RWPE2 (cell line): ENCODE data around the gene COX6B2.

Source experiments
- ATAC-seq: fragments of 200-7000 bp; cut with Tn5 transposase; 3 replicates; pipeline ENCODE4 v1.9.1; 2021; ENCODE audit warnings: low read depth
- DNase-seq: peaks from one replicate; pipeline ENCODE4 v3.0.0-alpha.2; 2020; ENCODE audit warnings: low spot score
- H3K27ac ChIP-seq: fragments of 450-650 bp; 2 replicates; pipeline ENCODE4 v1.5.1; 2017; ENCODE audit warnings: mild to moderate bottlenecking; ENCODE audit not compliant: poor library complexity, severe bottlenecking
- H3K27me3 ChIP-seq: fragments of 250-450 bp; sonication (Bioruptor Pico); 2 replicates; pipeline ENCODE4 v1.5.1; 2021; ENCODE audit warnings: mild to moderate bottlenecking, moderate library complexity; ENCODE audit not compliant: insufficient read depth, poor library complexity, severe bottlenecking
- H3K36me3 ChIP-seq: fragments of 250-450 bp; sonication (Bioruptor Pico); 2 replicates; pipeline ENCODE4 v1.5.1; 2020; ENCODE audit warnings: low read depth, mild to moderate bottlenecking, moderate library complexity
- H3K4me1 ChIP-seq: fragments of 250-450 bp; sonication (Bioruptor Pico); 2 replicates; pipeline ENCODE4 v1.5.1; 2021; ENCODE audit warnings: mild to moderate bottlenecking, moderate library complexity; ENCODE audit not compliant: insufficient read depth, poor library complexity, severe bottlenecking
- H3K4me3 ChIP-seq: fragments of 250-450 bp; sonication (Bioruptor Pico); 2 replicates; pipeline ENCODE4 v1.5.1; 2021; ENCODE audit warnings: mild to moderate bottlenecking, moderate library complexity; ENCODE audit not compliant: severe bottlenecking
- H3K9me3 ChIP-seq: fragments of 250-450 bp; sonication (Bioruptor Pico); 2 replicates; pipeline ENCODE4 v1.5.1; 2021; ENCODE audit warnings: mild to moderate bottlenecking, moderate library complexity; ENCODE audit not compliant: severe bottlenecking
- TF ChIP-seq, protein P1 (sequence below): fragments of 450-650 bp; IDR thresholded peaks from one replicate; pipeline ENCODE4 v1.5.1; 2017; ENCODE audit warnings: mild to moderate bottlenecking, moderate library complexity; ENCODE audit not compliant: poor library complexity, severe bottlenecking

Gene COX6B2

DNA sequence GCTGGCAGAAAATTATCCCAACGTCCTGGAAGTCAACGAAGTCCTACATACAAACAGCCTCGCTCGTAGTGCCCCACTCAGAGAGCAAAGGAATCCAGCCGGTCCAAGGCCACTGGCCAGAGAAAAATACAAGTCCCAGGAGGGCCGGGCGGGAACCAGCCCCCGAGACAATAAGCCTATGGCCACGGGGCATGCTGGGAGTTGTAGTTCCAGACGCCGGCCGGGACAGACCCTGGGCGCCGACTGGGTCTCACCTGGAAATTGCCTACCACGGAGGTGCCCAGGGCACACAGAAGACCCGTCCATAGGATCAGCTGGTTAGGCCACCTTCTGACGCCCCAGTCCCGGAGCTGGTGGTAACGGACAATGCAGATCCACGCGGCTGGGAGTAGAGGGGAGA, 34.7 kb downstream of the COX6B2 start:
- DNase-seq (no peak), ATAC-seq (peak; percentile 81)
- H3K4me3 ChIP-seq: no peak overlapping the region
- no peak overlapping the region for H3K27ac ChIP-seq
- TF ChIP-seq, protein P1, sequence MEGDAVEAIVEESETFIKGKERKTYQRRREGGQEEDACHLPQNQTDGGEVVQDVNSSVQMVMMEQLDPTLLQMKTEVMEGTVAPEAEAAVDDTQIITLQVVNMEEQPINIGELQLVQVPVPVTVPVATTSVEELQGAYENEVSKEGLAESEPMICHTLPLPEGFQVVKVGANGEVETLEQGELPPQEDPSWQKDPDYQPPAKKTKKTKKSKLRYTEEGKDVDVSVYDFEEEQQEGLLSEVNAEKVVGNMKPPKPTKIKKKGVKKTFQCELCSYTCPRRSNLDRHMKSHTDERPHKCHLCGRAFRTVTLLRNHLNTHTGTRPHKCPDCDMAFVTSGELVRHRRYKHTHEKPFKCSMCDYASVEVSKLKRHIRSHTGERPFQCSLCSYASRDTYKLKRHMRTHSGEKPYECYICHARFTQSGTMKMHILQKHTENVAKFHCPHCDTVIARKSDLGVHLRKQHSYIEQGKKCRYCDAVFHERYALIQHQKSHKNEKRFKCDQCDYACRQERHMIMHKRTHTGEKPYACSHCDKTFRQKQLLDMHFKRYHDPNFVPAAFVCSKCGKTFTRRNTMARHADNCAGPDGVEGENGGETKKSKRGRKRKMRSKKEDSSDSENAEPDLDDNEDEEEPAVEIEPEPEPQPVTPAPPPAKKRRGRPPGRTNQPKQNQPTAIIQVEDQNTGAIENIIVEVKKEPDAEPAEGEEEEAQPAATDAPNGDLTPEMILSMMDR: no peak
- H3K36me3 ChIP-seq: no peaks in the 10 kb centered on the region
- no peaks in the 10 kb centered on the region for H3K27me3 ChIP-seq
- no peaks in the 10 kb centered on the region for H3K4me1 ChIP-seq
- H3K9me3 ChIP-seq: no peaks in the 10 kb centered on the region

DNA sequence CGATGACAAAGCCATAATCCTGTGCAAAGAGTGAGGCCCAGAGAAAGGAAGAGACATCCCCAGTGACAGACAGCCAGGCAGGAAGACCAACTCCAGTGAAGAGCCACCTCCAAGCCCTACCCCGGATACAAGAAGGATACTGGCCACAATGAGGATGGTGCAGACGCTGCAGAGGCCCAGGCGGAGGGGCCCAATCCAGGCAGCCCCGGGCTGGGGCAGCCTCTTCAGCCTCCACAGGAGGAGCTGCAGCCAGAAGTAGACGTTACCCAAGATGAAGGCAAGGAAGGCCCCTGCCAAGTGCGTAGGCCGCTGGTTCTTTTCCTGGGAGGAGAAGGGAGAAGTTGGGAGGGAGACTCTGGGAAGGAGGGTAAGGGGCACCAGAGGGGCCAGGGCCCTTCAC, 37.9 kb downstream of the COX6B2 start:
- no peak for DNase-seq
- no peaks in the 10 kb centered on the region for H3K36me3 ChIP-seq
- no peaks in the 10 kb centered on the region for H3K9me3 ChIP-seq
- TF ChIP-seq, protein P1: no peak
- H3K4me3 ChIP-seq: no peak overlapping the region
- no peaks in the 10 kb centered on the region for H3K4me1 ChIP-seq
- no peaks in the 10 kb centered on the region for H3K27me3 ChIP-seq
- no peak for ATAC-seq
- no peak overlapping the region for H3K27ac ChIP-seq

DNA sequence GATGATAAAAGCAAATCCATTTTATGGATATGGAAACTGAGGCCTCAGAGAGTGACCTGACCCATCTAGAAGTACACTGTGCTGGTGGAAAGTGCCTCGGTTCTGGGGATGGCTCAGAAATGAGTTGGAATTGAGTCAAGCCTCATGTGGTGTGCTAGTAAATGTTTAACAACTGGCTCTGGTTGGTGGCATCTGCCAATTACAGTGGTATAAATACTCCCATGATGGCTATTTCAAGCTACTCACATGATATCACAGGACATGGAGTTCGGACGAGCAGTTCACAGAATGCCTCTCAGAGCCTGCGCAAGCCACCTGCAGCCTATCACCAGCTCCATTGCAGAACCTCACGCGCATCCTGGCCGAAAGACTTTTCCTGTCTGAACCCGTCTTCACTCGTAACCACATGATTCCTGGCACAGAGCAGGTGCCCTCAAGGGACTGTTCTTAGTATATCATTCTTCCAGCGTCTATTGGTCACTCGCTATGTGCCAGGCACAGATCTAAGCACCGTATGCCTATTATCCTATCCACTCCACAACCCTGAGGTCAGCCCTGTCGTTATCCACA, 38.5 kb downstream of the COX6B2 start:
- Histone ChIP-seq H3K27ac (no peak overlapping the region), H3K4me1 (no peaks in the 10 kb centered on the region), H3K4me3 (no peak overlapping the region), H3K36me3 (no peaks in the 10 kb centered on the region), H3K27me3 (no peaks in the 10 kb centered on the region), H3K9me3 (no peaks in the 10 kb centered on the region)
- ATAC-seq: no peak; the same call in 2 of the 3 replicates
- TF ChIP-seq, protein P1: no peak
- DNase-seq: no peak

DNA sequence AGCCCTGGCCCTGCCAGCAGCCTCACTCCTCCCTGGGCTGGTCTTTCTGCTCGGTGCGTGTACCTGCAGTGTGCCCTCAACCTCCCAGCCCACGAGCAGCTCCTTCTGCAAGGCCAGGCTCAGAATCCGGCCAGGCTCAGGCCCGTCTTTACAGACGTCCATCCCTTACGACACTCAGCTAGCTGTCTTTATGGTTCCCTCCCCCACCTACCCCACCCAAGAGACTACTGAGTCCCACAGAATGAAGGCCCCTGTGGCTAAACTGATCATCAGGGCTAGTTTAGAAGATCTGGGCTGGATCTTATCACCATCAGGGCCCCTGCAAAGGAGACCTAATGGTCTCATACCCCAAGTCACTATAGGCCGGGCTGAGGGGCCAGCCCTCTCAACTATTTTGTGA, 40.1 kb downstream of the COX6B2 start:
- Histone ChIP-seq H3K36me3 (no peaks in the 10 kb centered on the region), H3K27me3 (no peaks in the 10 kb centered on the region), H3K9me3 (no peaks in the 10 kb centered on the region), H3K4me1 (no peaks in the 10 kb centered on the region), H3K4me3 (no peak overlapping the region), H3K27ac (no peak overlapping the region)
- DNase-seq (no peak), ATAC-seq (no peak)
- TF ChIP-seq, protein P1: no peak

DNA sequence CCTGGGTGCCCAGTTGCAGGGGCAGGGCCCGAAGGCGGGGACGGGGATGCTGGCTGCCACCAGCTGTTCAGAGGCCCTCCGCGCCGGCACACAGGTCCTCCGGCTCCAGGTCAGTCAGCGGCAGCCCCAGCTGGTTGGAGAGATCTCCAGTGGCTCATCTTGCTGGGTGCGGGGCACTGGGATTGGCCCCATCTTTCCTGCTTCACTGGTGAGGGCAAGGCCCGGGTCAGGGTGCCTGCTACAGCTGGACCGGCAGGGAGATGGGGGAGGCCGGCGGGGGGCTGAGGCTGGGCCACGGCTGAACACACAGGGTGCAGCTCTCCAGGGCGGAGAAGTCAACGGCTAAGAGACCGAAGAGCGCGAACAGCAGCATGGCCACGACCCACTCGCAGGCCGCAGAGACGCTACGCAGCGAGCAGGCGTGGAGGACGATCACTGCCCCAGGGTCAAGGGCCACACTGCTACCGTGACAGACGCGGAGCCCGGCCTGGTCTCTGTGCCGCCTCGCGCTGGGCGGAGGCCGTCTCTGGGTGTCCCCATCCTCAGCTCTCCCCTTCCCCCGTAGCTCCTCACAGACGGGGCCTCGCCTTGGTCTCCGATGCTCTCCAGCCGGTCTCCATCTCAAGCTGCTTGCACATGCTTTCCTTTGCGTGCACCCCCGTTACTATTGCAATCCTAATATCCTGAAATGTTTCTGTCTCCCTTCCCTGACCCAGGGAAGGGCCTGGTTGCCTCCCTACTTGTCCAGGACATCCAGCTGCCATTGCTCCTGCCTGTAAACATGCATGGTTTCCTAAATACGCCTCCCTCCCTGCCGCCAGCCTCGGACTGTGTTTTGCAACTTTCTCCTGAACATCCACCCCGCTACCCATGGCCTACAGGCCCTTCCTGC, 41.7 kb downstream of the COX6B2 start:
- TF ChIP-seq, protein P1: no peak
- no peak overlapping the region for H3K4me3 ChIP-seq
- DNase-seq: no peak
- H3K9me3 ChIP-seq: no peaks in the 10 kb centered on the region
- H3K36me3 ChIP-seq: no peaks in the 10 kb centered on the region
- no peaks in the 10 kb centered on the region for H3K27me3 ChIP-seq
- ATAC-seq: no peak
- no peak overlapping the region for H3K27ac ChIP-seq
- no peaks in the 10 kb centered on the region for H3K4me1 ChIP-seq
